ENCODE results near the gene C1QA.

The C1QA gene

GRCh38 chr1:22612671-22613571, 23.5 kb upstream of the C1QA start:
- DNase-seq, result no peak

GRCh38 chr1:22613572-22613918, 22.9 kb upstream of the C1QA start:
- DNase-seq, result no peak

GRCh38 chr1:22613951-22614350, 22.5 kb upstream of the C1QA start:
- no peak for DNase-seq

- DNase-seq, result no peak
Observed at GRCh38 chr1:22615886-22616285, 20.5 kb upstream of the C1QA start.

DNA sequence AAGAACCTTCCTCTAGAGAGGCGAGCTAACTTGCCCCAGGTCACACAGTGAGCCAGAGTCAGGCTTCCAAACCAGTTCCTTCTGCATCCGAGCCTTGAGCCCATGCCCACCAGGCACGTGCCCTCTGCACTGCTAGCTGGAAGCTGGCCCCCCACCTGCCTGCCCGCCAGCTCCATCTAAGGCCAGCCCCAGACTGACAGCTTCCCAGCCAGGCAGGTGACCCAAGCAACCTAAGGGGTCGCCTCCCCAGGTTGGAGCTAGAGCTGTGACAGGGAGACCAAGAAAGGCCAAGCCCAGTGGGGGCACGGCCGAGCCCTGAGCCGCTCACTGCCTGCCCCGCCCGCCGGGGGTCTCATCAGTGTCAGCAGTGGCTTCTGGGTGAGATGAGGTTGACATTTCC, 19.9 kb upstream of the C1QA start:
- DNase-seq, result no peak

DNA sequence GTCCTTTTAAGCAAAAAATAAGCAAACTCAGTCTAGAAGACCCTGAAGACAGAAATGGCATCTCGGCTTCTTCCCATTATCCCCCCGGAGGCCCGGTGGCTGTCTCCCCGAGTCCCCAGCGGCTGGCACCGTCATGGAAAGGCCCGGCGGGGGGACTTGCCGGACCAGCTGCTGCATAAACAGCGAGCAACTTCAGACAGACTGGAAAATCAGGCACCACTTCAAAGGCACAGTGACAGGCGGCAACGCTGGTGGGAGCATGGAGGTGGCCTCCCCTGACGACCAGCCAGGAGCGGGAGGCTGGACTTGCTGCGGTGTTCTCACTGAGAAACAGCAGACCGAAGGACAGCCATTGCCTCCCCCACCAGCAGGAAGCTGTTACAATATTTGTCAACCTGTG, 18.4 kb upstream of the C1QA start:
- DNase-seq, result no peak

- no peak for DNase-seq
Observed at GRCh38 chr1:22619252-22619651, 17.2 kb upstream of the C1QA start.

- no peak for DNase-seq
Observed at GRCh38 chr1:22619798-22620197, 16.6 kb upstream of the C1QA start.

- no peak for DNase-seq
Observed at GRCh38 chr1:22621761-22622160, 14.7 kb upstream of the C1QA start.

- DNase-seq, result no peak
Observed at GRCh38 chr1:22625262-22625925, 11.0 kb upstream of the C1QA start.

GRCh38 chr1:22626237-22627157, 9.9 kb upstream of the C1QA start:
- DNase-seq, result no peak

GRCh38 chr1:22627331-22627730, 9.1 kb upstream of the C1QA start:
- DNase-seq, result no peak

GRCh38 chr1:22628698-22629444, 7.6 kb upstream of the C1QA start:
- no peak for DNase-seq

DNA sequence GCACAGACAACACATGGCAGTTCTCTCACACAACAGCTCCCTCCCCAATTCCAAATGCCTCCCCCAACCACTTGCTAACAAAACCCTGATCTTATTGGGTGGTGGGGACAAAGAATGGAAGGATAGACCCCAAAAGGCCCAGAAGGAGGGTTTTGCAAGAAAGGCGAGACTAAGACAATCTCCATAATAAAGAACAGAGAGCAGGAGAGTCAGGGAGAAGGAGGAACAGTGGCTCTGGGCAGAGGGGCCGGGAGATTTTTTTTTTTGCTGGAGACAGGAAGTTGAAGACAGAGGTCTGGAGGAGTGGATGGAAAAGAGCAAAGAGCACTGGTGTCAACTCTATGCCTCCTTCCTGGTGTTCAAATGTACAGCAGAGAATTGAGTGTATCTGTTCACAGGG, 6.5 kb upstream of the C1QA start:
- no peak for DNase-seq

DNA sequence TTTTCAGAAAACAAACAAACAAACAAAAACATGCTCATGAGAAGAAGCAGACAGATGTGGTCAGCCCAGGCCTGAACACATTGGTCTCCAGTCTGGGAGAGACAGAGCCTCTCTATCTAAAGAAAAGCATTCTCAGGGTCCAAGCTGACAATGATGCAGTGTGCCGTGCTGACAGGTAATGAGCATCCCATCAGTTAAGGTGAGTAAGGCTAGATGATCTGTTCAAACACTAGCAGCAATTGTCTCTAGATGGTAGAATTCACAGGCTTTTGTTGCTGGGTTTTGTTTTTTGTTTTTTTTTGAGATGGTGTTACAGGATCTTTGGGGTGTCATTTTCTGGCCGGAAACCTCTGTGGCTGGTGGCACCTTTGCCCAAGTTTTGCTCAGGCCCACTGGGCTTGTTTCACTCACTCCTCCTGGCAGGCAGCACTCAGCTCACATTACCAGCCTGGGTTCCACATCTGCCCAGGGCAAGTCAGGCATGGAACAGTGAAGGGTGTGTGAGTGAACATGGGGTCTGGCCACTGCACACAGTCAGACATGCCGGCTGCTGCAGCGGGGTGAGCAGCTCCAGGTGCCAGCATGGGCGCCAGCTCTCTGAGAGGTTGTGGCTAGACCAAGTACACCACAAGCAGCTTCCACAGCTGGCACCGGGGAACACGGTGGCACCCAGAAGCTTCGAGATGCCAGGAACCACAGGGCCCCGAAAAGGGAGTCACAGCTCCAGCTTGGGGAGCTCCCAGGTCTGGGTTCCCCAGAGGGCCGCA, 2.5 kb upstream of the C1QA start:
- no peak for DNase-seq

DNA sequence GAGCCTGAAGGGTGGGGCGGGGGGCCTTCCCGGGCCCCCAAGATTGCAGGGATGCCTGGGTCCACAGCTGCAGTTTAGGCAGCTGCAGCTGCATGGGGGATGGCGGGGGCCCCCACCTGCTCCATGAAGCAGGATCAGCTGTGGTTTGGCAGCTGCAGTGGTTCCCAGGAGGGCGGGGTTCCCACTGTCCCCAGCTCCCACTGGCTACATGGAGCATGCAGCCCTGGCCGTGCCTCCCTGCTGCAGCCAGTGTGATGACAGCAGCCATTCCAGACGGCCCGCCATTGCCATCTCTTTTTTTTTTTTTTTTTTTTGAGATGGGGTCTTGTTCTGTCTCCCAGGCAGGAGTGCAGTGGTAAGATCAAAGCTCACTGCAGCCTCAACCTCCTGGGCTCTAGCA, 992 bp upstream of the C1QA start:
- DNase-seq, result no peak

DNA sequence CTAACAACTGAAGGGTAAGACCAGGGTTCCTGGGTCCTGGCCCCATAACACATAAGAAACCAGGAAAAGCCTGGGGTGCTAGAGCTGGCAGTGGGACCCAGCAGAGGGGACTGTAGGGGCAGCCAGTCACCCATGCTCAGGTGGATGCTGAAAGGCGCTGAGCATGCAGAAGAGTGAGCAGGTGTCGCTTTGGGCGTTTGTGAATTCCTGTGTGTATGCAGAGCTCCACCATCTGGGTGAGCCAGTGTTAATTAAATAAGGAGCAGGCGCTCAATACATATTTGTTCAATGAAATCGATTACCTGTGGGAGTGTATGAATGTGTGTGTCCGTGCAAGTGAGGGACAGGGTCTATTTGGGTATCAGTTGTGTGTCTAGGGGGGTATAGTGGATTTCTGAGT, 499 bp downstream of the C1QA start:
- no peak for DNase-seq

GRCh38 chr1:22637907-22638445, 1.5 kb downstream of the C1QA start:
- DNase-seq, result no peak

GRCh38 chr1:22638476-22639234, 2.2 kb downstream of the C1QA start:
- no peak for DNase-seq

GRCh38 chr1:22639286-22639685, 2.9 kb downstream of the C1QA start:
- no peak for DNase-seq

- DNase-seq, result no peak
Observed at GRCh38 chr1:22641247-22641646, 4.8 kb downstream of the C1QA start.
